ENCODE measurements around the gene JAKMIP2. TPM values are rescaled to one million over a fixed set of nuclear protein-coding genes. Genes with fewer than 3 reads are reported as not detected.

The JAKMIP2 gene
- total RNA-seq, 4 donors from 2014 or later, result 0.20 TPM; not detected in 3

- no peak overlapping the region for H3K4me3 ChIP-seq
- H3K27ac ChIP-seq, result no peak overlapping the region
- DNase-seq (no peak), ATAC-seq (no peak)
- intact Hi-C loops (cut with DNase I; ENCODE audit: low total_unique reads) (no loop called here), in situ Hi-C loops (cut with MboI; ENCODE audit: low sequenced_read_pairs in 4 of 4) (no loop called here)
- no peaks in the 10 kb centered on the region for H3K27me3 ChIP-seq
- no peaks in the 10 kb centered on the region for H3K9me3 ChIP-seq
- H3K36me3 ChIP-seq, result no peaks in the 10 kb centered on the region
- TF ChIP-seq, protein P1, sequence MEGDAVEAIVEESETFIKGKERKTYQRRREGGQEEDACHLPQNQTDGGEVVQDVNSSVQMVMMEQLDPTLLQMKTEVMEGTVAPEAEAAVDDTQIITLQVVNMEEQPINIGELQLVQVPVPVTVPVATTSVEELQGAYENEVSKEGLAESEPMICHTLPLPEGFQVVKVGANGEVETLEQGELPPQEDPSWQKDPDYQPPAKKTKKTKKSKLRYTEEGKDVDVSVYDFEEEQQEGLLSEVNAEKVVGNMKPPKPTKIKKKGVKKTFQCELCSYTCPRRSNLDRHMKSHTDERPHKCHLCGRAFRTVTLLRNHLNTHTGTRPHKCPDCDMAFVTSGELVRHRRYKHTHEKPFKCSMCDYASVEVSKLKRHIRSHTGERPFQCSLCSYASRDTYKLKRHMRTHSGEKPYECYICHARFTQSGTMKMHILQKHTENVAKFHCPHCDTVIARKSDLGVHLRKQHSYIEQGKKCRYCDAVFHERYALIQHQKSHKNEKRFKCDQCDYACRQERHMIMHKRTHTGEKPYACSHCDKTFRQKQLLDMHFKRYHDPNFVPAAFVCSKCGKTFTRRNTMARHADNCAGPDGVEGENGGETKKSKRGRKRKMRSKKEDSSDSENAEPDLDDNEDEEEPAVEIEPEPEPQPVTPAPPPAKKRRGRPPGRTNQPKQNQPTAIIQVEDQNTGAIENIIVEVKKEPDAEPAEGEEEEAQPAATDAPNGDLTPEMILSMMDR (IDR thresholded peaks at IDR 0.05 in 4 of 5, conservative IDR thresholded peaks at IDR 0.05 in 1 of 5), result no peak
- no peak for TF ChIP-seq POLR2A (IDR thresholded peaks at IDR 0.05)
- H3K4me1 ChIP-seq, result no peaks in the 10 kb centered on the region
These were observed 31.2 kb downstream of the JAKMIP2 start for GRCh38 chr5:147751156-147751830.

- Histone ChIP-seq H3K4me3 (no peak overlapping the region), H3K36me3 (no peaks in the 10 kb centered on the region), H3K27me3 (no peaks in the 10 kb centered on the region), H3K27ac (no peak overlapping the region), H3K4me1 (no peaks in the 10 kb centered on the region), H3K9me3 (no peaks in the 10 kb centered on the region)
- ATAC-seq (no peak), DNase-seq (no peak)
- intact Hi-C loops (cut with DNase I; ENCODE audit: low total_unique reads), result no loop called here
- TF ChIP-seq POLR2A (IDR thresholded peaks at IDR 0.05), result no peak
- TF ChIP-seq, protein P1 (IDR thresholded peaks at IDR 0.05 in 4 of 5, conservative IDR thresholded peaks at IDR 0.05 in 1 of 5), result no peak
- in situ Hi-C loops (cut with MboI; ENCODE audit: low sequenced_read_pairs in 4 of 4), result no loop called here
These were observed 32.5 kb downstream of the JAKMIP2 start for GRCh38 chr5:147750065-147750464.

- H3K4me3 ChIP-seq, result no peak overlapping the region
- no peak for ATAC-seq
- H3K4me1 ChIP-seq, result no peaks in the 10 kb centered on the region
- in situ Hi-C loops (cut with MboI; ENCODE audit: low sequenced_read_pairs in 4 of 4), result no loop called here
- H3K9me3 ChIP-seq, result no peaks in the 10 kb centered on the region
- no peak for DNase-seq
- intact Hi-C loops (cut with DNase I; ENCODE audit: low total_unique reads), result no loop called here
- TF ChIP-seq POLR2A (IDR thresholded peaks at IDR 0.05), result no peak
- TF ChIP-seq, protein P1 (IDR thresholded peaks at IDR 0.05 in 4 of 5, conservative IDR thresholded peaks at IDR 0.05 in 1 of 5), result no peak
- H3K36me3 ChIP-seq, result no peaks in the 10 kb centered on the region
- no peak overlapping the region for H3K27ac ChIP-seq
- H3K27me3 ChIP-seq, result no peaks in the 10 kb centered on the region
These were observed 33.9 kb downstream of the JAKMIP2 start for GRCh38 chr5:147748590-147748989.

DNA sequence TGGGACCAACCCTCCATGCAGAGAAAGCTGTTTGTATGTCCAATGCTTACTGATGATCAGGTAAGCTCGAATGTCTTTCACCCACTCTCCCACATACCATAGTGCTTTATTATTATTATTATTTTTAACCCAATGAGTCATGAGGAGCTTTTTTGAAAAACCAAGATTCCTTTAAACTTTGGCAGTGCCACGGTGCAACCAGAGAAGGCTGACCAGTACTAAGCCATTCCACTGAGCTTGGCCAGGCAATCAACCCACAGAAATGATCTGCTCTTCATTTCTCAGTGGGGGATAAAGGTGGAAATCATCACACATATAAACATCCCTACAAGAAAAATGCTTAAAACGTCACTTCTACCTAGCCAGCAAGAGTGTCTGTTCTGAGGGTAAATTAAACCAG lies 35.5 kb downstream of the JAKMIP2 start:
- DNase-seq (no peak), ATAC-seq (no peak)
- in situ Hi-C loops (cut with MboI; ENCODE audit: low sequenced_read_pairs in 4 of 4) (no loop called here), intact Hi-C loops (cut with DNase I; ENCODE audit: low total_unique reads) (no loop called here)
- Histone ChIP-seq H3K27me3 (no peaks in the 10 kb centered on the region), H3K9me3 (no peaks in the 10 kb centered on the region), H3K4me1 (no peaks in the 10 kb centered on the region), H3K27ac (no peak overlapping the region), H3K36me3 (no peaks in the 10 kb centered on the region), H3K4me3 (no peak overlapping the region)
- TF ChIP-seq POLR2A (IDR thresholded peaks at IDR 0.05), result no peak
- TF ChIP-seq, protein P1 (IDR thresholded peaks at IDR 0.05 in 4 of 5, conservative IDR thresholded peaks at IDR 0.05 in 1 of 5), result no peak

Data from gastrocnemius medialis (tissue), 4 donors.